ENCODE data around the gene JPH3. TPM values are rescaled to one million over a fixed set of nuclear protein-coding genes. Genes with fewer than 3 reads are reported as not detected.

Gene JPH3
- total RNA-seq, 1 donor = not detected

- no peak for TF ChIP-seq CTCF (IDR thresholded peaks at IDR 0.05; ENCODE audit: insufficient read depth, low read length)
- no peak for DNase-seq (ENCODE audit: low read depth)
- no peak overlapping the region for H3K4me3 ChIP-seq (ENCODE audit: low read depth, low read length)
Observed at GRCh38 chr16:87692176-87692575, 89.9 kb downstream of the JPH3 start.

GRCh38 chr16:87692756-87693155, 90.4 kb downstream of the JPH3 start:
- DNase-seq (ENCODE audit: low read depth) = no peak
- no peak overlapping the region for H3K4me3 ChIP-seq (ENCODE audit: low read depth, low read length)
- no peak for TF ChIP-seq CTCF (IDR thresholded peaks at IDR 0.05; ENCODE audit: insufficient read depth, low read length)

GRCh38 chr16:87693827-87694226, 91.5 kb downstream of the JPH3 start:
- no peak for TF ChIP-seq CTCF (IDR thresholded peaks at IDR 0.05; ENCODE audit: insufficient read depth, low read length)
- no peak for DNase-seq (ENCODE audit: low read depth)
- no peak overlapping the region for H3K4me3 ChIP-seq (ENCODE audit: low read depth, low read length)

GRCh38 chr16:87694441-87695125, 92.3 kb downstream of the JPH3 start:
- H3K4me3 ChIP-seq (ENCODE audit: low read depth, low read length) = no peak overlapping the region
- DNase-seq (ENCODE audit: low read depth) = no peak
- no peak for TF ChIP-seq CTCF (IDR thresholded peaks at IDR 0.05; ENCODE audit: insufficient read depth, low read length)

- no peak for DNase-seq (ENCODE audit: low read depth)
- TF ChIP-seq CTCF (IDR thresholded peaks at IDR 0.05; ENCODE audit: insufficient read depth, low read length) = no peak
- H3K4me3 ChIP-seq (ENCODE audit: low read depth, low read length) = no peak overlapping the region
Observed at GRCh38 chr16:87695534-87695933, 93.2 kb downstream of the JPH3 start.

GRCh38 chr16:87696726-87697125, 94.4 kb downstream of the JPH3 start:
- no peak for DNase-seq (ENCODE audit: low read depth)

More at GRCh38 chr16:87696726-87697125, 94.4 kb downstream of the JPH3 start:
- no peak for TF ChIP-seq CTCF (IDR thresholded peaks at IDR 0.05; ENCODE audit: insufficient read depth, low read length)
- no peak overlapping the region for H3K4me3 ChIP-seq (ENCODE audit: low read depth, low read length)
